NCI-H82 (cell line): Measurements from ENCODE around the gene TBC1D14.

Source experiments
- DNase-seq: peaks from one replicate; lab custom pipeline; 2025; lab: John Stamatoyannopoulos, UW

Gene TBC1D14

GRCh38 chr4:6929812-6930464, 20.3 kb downstream of the TBC1D14 start:
- no peak for DNase-seq

GRCh38 chr4:6932475-6932874, 22.8 kb downstream of the TBC1D14 start:
- no peak for DNase-seq

GRCh38 chr4:6932918-6933317, 23.3 kb downstream of the TBC1D14 start:
- DNase-seq, result no peak

- no peak for DNase-seq
These were observed 24.2 kb downstream of the TBC1D14 start for GRCh38 chr4:6933691-6934430.

GRCh38 chr4:6935965-6936364, 26.3 kb downstream of the TBC1D14 start:
- DNase-seq, result no peak

- no peak for DNase-seq
These were observed 27.6 kb downstream of the TBC1D14 start for GRCh38 chr4:6937201-6937600.

GRCh38 chr4:6937754-6938153, 28.1 kb downstream of the TBC1D14 start:
- DNase-seq, result no peak

- DNase-seq, result no peak
These were observed 28.6 kb downstream of the TBC1D14 start for GRCh38 chr4:6938237-6938636.

- DNase-seq, result no peak
These were observed 29.1 kb downstream of the TBC1D14 start for GRCh38 chr4:6938647-6939271.

GRCh38 chr4:6939761-6940743, 30.4 kb downstream of the TBC1D14 start:
- DNase-seq, result no peak

GRCh38 chr4:6940744-6941137, 31.1 kb downstream of the TBC1D14 start:
- DNase-seq, result no peak

GRCh38 chr4:6941796-6942195, 32.2 kb downstream of the TBC1D14 start:
- no peak for DNase-seq

GRCh38 chr4:6942238-6942800, 32.7 kb downstream of the TBC1D14 start:
- DNase-seq, result no peak

GRCh38 chr4:6943012-6943884, 33.6 kb downstream of the TBC1D14 start:
- no peak for DNase-seq

GRCh38 chr4:6943885-6944225, 34.2 kb downstream of the TBC1D14 start:
- no peak for DNase-seq

GRCh38 chr4:6944301-6945051, 34.9 kb downstream of the TBC1D14 start:
- DNase-seq, result no peak

GRCh38 chr4:6945052-6945409, 35.4 kb downstream of the TBC1D14 start:
- no peak for DNase-seq

- DNase-seq, result no peak
These were observed 36.9 kb downstream of the TBC1D14 start for GRCh38 chr4:6946497-6946896.

- no peak for DNase-seq
These were observed 38.5 kb downstream of the TBC1D14 start for GRCh38 chr4:6948134-6948460.

GRCh38 chr4:6951880-6952381, 42.3 kb downstream of the TBC1D14 start:
- DNase-seq, result no peak
